Activated B cell treated with CpG ODN at 0.5 μM for 24 hours (primary cell): Measurements from ENCODE around the gene MGST3. TPM values are rescaled to one million over a fixed set of nuclear protein-coding genes. Genes with fewer than 3 reads are reported as not detected.
A peak's percentile ranks its signal among the peaks of the same experiment; 100 is the strongest.
"Not testable (repeated sequence)": the region's sequence is repeated elsewhere in the genome, so short reads cannot be mapped to it uniquely, and the experiment has no call there.

Experiments
- ATAC-seq: fragments of 200-7000 bp; cut with Tn5 transposase; one replicate; pipeline ENCODE4 v1.10.0; 2021; ENCODE audit warnings: low read depth, mild to moderate bottlenecking, moderate library complexity
- CTCF ChIA-PET: fragments of 350-600 bp; sonication (Branson Sonifier 250); formaldehyde crosslinking; loops from one replicate; lab custom pipeline; 2021; ENCODE audit warnings: antibody characterized with exemption; lab: Charles Lee
- POLR2A ChIA-PET: fragments of 350-600 bp; sonication (Branson Sonifier 250); formaldehyde crosslinking; loops from one replicate; lab custom pipeline; 2021; ENCODE audit warnings: antibody characterized with exemption; lab: Charles Lee
- DNase-seq: peaks from one replicate; pipeline ENCODE4 v3.0.0; 2022
- H3K27ac Mint-ChIP-seq: one replicate; pipeline ENCODE4 v1.8.0; 2020; ENCODE audit warnings: mixed read lengths
- H3K27me3 Mint-ChIP-seq: one replicate; pipeline ENCODE4 v1.8.0; 2021; ENCODE audit warnings: mixed read lengths
- H3K36me3 Mint-ChIP-seq: one replicate; pipeline ENCODE4 v1.8.0; 2021; ENCODE audit warnings: low read depth, mixed read lengths
- H3K4me1 Mint-ChIP-seq: one replicate; pipeline ENCODE4 v1.8.0; 2021; ENCODE audit warnings: mixed read lengths
- H3K4me3 Mint-ChIP-seq: one replicate; pipeline ENCODE4 v1.8.0; 2020; ENCODE audit warnings: mild to moderate bottlenecking, mixed read lengths
- H3K9me3 Mint-ChIP-seq: one replicate; pipeline ENCODE4 v1.8.0; 2020; ENCODE audit warnings: mixed read lengths
- CTCF ChIP-seq: fragments of 200-600 bp; IDR thresholded peaks from one replicate; pipeline ENCODE4 v1.8.0; 2022; ENCODE audit warnings: antibody characterized with exemption, mild to moderate bottlenecking
- intact Hi-C: fragments of 100-400 bp; cut with micrococcal nuclease; formaldehyde crosslinking; loops from one replicate; pipeline ENCODE4 v1.15.1; 2024
- total RNA-seq: library from RNA; stranded (reverse); gene quantifications from 2 replicates; pipeline ENCODE4 v1.2.3, GENCODE V29; 2022

MGST3 gene
- total RNA-seq, 1 donor from 2014 or later: 31.3 TPM

GRCh38 chr1:165697491-165697880 is 66.5 kb downstream of the MGST3 start:
- CTCF ChIA-PET: interaction anchor here (1.0 kb wide), 1 partner anchor 132 kb away, joined by 3 read pairs; no protein-coding TSS in a partner anchor
- DNase-seq (no peak), ATAC-seq (no peak)
- Mint-ChIP-seq H3K4me1 (peaks cover 27% of the 10 kb centered on the region), H3K27ac (peak overlapping the region; percentile 91), H3K4me3 (peak overlapping the region; percentile 91), H3K27me3 (peaks cover 4% of the 10 kb centered on the region), H3K36me3 (peaks cover 25% of the 10 kb centered on the region), H3K9me3 (no peaks in the 10 kb centered on the region)
- intact Hi-C loops: loop anchor here (5.0 kb wide), 2 partner anchors 100 to 215 kb away; no protein-coding TSS in a partner anchor
- TF ChIP-seq CTCF: no peak
- POLR2A ChIA-PET: interaction anchor here (0.6 to 2.3 kb wide), 5 partner anchors 11 to 750 kb away, joined by 3 to 22 read pairs (median 4); partner anchors contain the start of gene TMCO1

GRCh38 chr1:165697881-165698760 is 67.1 kb downstream of the MGST3 start, which contains the start of gene ALDH9A1:
Gene ALDH9A1 (minus strand): TSS chr1:165698562. CDS start chr1:165698558, 4 bp downstream.
- peak; percentile 93 for ATAC-seq
- peak; percentile 86 for DNase-seq
- intact Hi-C loops: loop anchor here (1.0 to 5.0 kb wide), 7 partner anchors 68 to 1141 kb away; partner anchors contain the start of genes POGK and TMCO1
- peaks cover 23% of the 10 kb centered on the region for H3K36me3 Mint-ChIP-seq
- TF ChIP-seq CTCF: no peak
- H3K9me3 Mint-ChIP-seq: no peaks in the 10 kb centered on the region
- H3K27me3 Mint-ChIP-seq: peaks cover 4% of the 10 kb centered on the region
- peak within 1 kb of the TSS; percentile 91 for H3K4me3 Mint-ChIP-seq
- CTCF ChIA-PET: interaction anchor here (1.0 kb wide), 1 partner anchor 132 kb away, joined by 3 read pairs; no protein-coding TSS in a partner anchor
- POLR2A ChIA-PET: interaction anchor here (0.6 to 2.3 kb wide), 7 partner anchors 11 to 749 kb away, joined by 3 to 22 read pairs (median 3); partner anchors contain the start of gene TMCO1
- peaks cover 27% of the 10 kb centered on the region for H3K4me1 Mint-ChIP-seq
- H3K27ac Mint-ChIP-seq: peak within 1 kb of the TSS; percentile 91

GRCh38 chr1:165698761-165699052 is 67.7 kb downstream of the MGST3 start:
- ATAC-seq (no peak), DNase-seq (no peak)
- H3K27me3 Mint-ChIP-seq: peaks cover 4% of the 10 kb centered on the region
- H3K4me1 Mint-ChIP-seq: peaks cover 27% of the 10 kb centered on the region
- no peak for TF ChIP-seq CTCF
- H3K4me3 Mint-ChIP-seq: peak overlapping the region; percentile 91
- ChIA-PET CTCF (no interaction called here), POLR2A (interaction anchor here (1.2 to 2.3 kb wide), 6 partner anchors 12 to 306 kb away, joined by 3 to 22 read pairs (median 4); partner anchors contain the start of gene TMCO1)
- H3K27ac Mint-ChIP-seq: peak overlapping the region; percentile 91
- H3K9me3 Mint-ChIP-seq: no peaks in the 10 kb centered on the region
- peaks cover 20% of the 10 kb centered on the region for H3K36me3 Mint-ChIP-seq
- intact Hi-C loops: loop anchor here (1.0 to 5.0 kb wide), 7 partner anchors 68 to 1140 kb away; partner anchors contain the start of genes POGK and TMCO1

GRCh38 chr1:165699577-165699976 is 68.5 kb downstream of the MGST3 start:
- H3K27me3 Mint-ChIP-seq: peaks cover 4% of the 10 kb centered on the region
- ChIA-PET POLR2A (interaction anchor here (1.3 kb wide), 1 partner anchor 15 kb away, joined by 3 read pairs; no protein-coding TSS in a partner anchor), CTCF (interaction anchor here (0.6 kb wide), 1 partner anchor 36 kb away, joined by 3 read pairs; no protein-coding TSS in a partner anchor)
- H3K36me3 Mint-ChIP-seq: peaks cover 13% of the 10 kb centered on the region
- H3K4me3 Mint-ChIP-seq: no peak overlapping the region
- H3K27ac Mint-ChIP-seq: no peak overlapping the region
- no peak for TF ChIP-seq CTCF
- intact Hi-C loops: loop anchor here (2.0 to 5.0 kb wide), 4 partner anchors 102 to 1139 kb away; partner anchors contain the start of gene POGK
- no peaks in the 10 kb centered on the region for H3K9me3 Mint-ChIP-seq
- ATAC-seq (no peak), DNase-seq (no peak)
- H3K4me1 Mint-ChIP-seq: peaks cover 27% of the 10 kb centered on the region

- H3K9me3 Mint-ChIP-seq, H3K4me3 Mint-ChIP-seq, H3K27ac Mint-ChIP-seq, DNase-seq, ATAC-seq, intact Hi-C loops, CTCF ChIA-PET, H3K36me3 Mint-ChIP-seq, H3K27me3 Mint-ChIP-seq: not testable (repeated sequence)
- peaks cover 16% of the 10 kb centered on the region for H3K4me1 Mint-ChIP-seq
- POLR2A ChIA-PET: interaction anchor here (0.6 kb wide), 1 partner anchor 40 kb away, joined by 4 read pairs; no protein-coding TSS in a partner anchor
These were observed 70.9 kb downstream of the MGST3 start for GRCh38 chr1:165701922-165702321.
